Neural cell (in vitro differentiated cells): ENCODE data around the gene OR6J1. TPM values are rescaled to one million over a fixed set of nuclear protein-coding genes. Genes with fewer than 3 reads are reported as not detected.

Experiments
- H2AFZ ChIP-seq: fragments of 200-600, 300-800 bp; sonication (generic), shearing (Covaris generic); 2 replicates; pipeline ENCODE4 v1.6.0; 2014; ENCODE audit warnings: low read depth, mild to moderate bottlenecking, antibody characterized with exemption, low read length, moderate library complexity
- H3F3A ChIP-seq: fragments of 200-600 bp; shearing (Covaris generic); 2 replicates; pipeline ENCODE4 v1.6.1; 2016; ENCODE audit warnings: mild to moderate bottlenecking, moderate library complexity, mixed read lengths, antibody characterized with exemption, low read length; ENCODE audit not compliant: insufficient read depth, poor library complexity, severe bottlenecking
- H3K27ac ChIP-seq: fragments of 200-600, 300-800 bp; sonication (generic), shearing (Covaris generic); 2 replicates; pipeline ENCODE4 v1.5.1; 2014; ENCODE audit warnings: mild to moderate bottlenecking, low read length, moderate library complexity
- H3K27me3 ChIP-seq: fragments of 300-800, 200-600 bp; sonication (generic), shearing (Covaris generic); 2 replicates; pipeline ENCODE4 v1.6.0; 2014; ENCODE audit warnings: mild to moderate bottlenecking, low read depth, low read length, moderate library complexity; ENCODE audit not compliant: insufficient read depth
- H3K36me3 ChIP-seq: fragments of 300-800, 200-600 bp; sonication (generic), shearing (Covaris generic); 2 replicates; pipeline ENCODE4 v1.5.1; 2014; ENCODE audit warnings: mild to moderate bottlenecking, antibody characterized with exemption, low read length, moderate library complexity; ENCODE audit not compliant: insufficient read depth
- H3K4me2 ChIP-seq: fragments of 300-800, 200-600 bp; sonication (generic), shearing (Covaris generic); 2 replicates; pipeline ENCODE4 v1.6.0; 2014; ENCODE audit warnings: mild to moderate bottlenecking, low read length
- H3K4me3 ChIP-seq: fragments of 300-800, 200-600 bp; sonication (generic), shearing (Covaris generic); 2 replicates; pipeline ENCODE4 v1.5.1; 2014; ENCODE audit warnings: mild to moderate bottlenecking, low read length, moderate library complexity
- H3K79me2 ChIP-seq: fragments of 200-600 bp; shearing (Covaris generic); replicated peaks from 2 replicates; pipeline ENCODE4 v1.6.0; 2014; ENCODE audit warnings: mild to moderate bottlenecking, low read length, moderate library complexity; ENCODE audit not compliant: insufficient read depth
- H3K9ac ChIP-seq: fragments of 300-800, 200-600 bp; sonication (generic), shearing (Covaris generic); 2 replicates; pipeline ENCODE4 v1.6.1; 2016; ENCODE audit warnings: mild to moderate bottlenecking, low read length, mixed read lengths
- H3K9me2 ChIP-seq: fragments of 200-600 bp; shearing (Covaris generic); 2 replicates; pipeline ENCODE4 v1.6.1; 2016; ENCODE audit warnings: mild to moderate bottlenecking, low read length, mixed read lengths; ENCODE audit not compliant: insufficient read depth
- H3K9me3 ChIP-seq: fragments of 200-600, 300-800 bp; sonication (generic), shearing (Covaris generic); 2 replicates; pipeline ENCODE4 v1.6.1; 2016; ENCODE audit warnings: mild to moderate bottlenecking, mixed run types, low read length, moderate library complexity, mixed read lengths
- H4K20me1 ChIP-seq: fragments of 200-600 bp; shearing (Covaris generic); 2 replicates; pipeline ENCODE4 v1.6.1; 2016; ENCODE audit warnings: mild to moderate bottlenecking, mixed run types; ENCODE audit not compliant: insufficient read depth
- EP300 ChIP-seq: fragments of 450-650 bp; conservative IDR thresholded peaks from 2 replicates; pipeline ENCODE4 v1.6.1; 2014; ENCODE audit warnings: antibody characterized with exemption, mild to moderate bottlenecking, moderate library complexity; ENCODE audit not compliant: poor library complexity, severe bottlenecking
- EZH2 ChIP-seq: fragments of 200-600, 300-800 bp; shearing (Covaris generic), sonication (generic); IDR thresholded peaks from 2 replicates; pipeline ENCODE4 v1.6.1; 2014; ENCODE audit warnings: antibody characterized with exemption, low read length, borderline replicate concordance, mild to moderate bottlenecking; ENCODE audit not compliant: insufficient read depth, poor library complexity, severe bottlenecking
- MXI1 ChIP-seq: fragments of 450-650 bp; conservative IDR thresholded peaks from 2 replicates; pipeline ENCODE4 v1.6.1; 2014; ENCODE audit warnings: antibody characterized with exemption, mild to moderate bottlenecking; ENCODE audit not compliant: poor library complexity, severe bottlenecking
- POLR2AphosphoS5 ChIP-seq: IDR thresholded peaks from 2 replicates; pipeline ENCODE4 v1.6.1; 2012
- RAD21 ChIP-seq: fragments of 450-650 bp; conservative IDR thresholded peaks from 2 replicates; pipeline ENCODE4 v1.6.1; 2014; ENCODE audit warnings: antibody characterized with exemption, mild to moderate bottlenecking, moderate library complexity
- REST ChIP-seq: IDR thresholded peaks from 2 replicates; pipeline ENCODE4 v1.6.1; 2012; ENCODE audit warnings: borderline replicate concordance
- SMC3 ChIP-seq: fragments of 450-650 bp; conservative IDR thresholded peaks from 2 replicates; pipeline ENCODE4 v1.6.1; 2014; ENCODE audit warnings: antibody characterized with exemption, mild to moderate bottlenecking, moderate library complexity; ENCODE audit not compliant: poor library complexity
- TAF1 ChIP-seq: IDR thresholded peaks from 2 replicates; pipeline ENCODE4 v1.6.1; 2012; ENCODE audit warnings: low read depth
- polyA minus RNA-seq: library from RNA; depleted of rRNA, polyadenylated mRNA; stranded (reverse); fragments of >200 nt; gene quantifications from 2 replicates; pipeline ENCODE4 v1.2.3, GENCODE V29; 2014
- polyA plus RNA-seq: library from polyadenylated mRNA; depleted of rRNA; stranded (reverse); fragments of >200 nt; gene quantifications from 2 replicates; pipeline ENCODE4 v1.2.3, GENCODE V29; 2014
- TF ChIP-seq, protein P1 (sequence below): fragments of 450-650 bp; IDR thresholded peaks from 2 replicates; pipeline ENCODE4 v1.5.1; 2014; ENCODE audit warnings: antibody characterized with exemption, mild to moderate bottlenecking, moderate library complexity; ENCODE audit not compliant: poor library complexity, severe bottlenecking

The OR6J1 gene
- polyA plus RNA-seq, result not detected in 2 replicates
- polyA minus RNA-seq, result not detected in 2 replicates

DNA sequence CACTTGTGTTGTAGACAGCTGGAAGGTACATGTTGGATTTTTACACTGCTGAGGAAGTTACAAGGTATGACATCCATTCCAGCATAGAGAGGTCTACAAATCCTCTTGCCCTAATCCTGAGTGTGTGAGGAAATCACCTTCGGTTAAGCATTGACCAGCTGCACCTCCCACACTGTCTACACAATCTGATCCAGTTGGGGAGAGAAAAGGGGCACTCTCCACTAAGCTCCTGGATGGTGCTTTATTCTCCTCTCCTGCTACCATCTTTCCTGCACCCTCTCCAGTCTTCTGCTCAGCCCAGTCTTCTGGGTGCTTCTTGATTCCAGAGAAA is at the start of gene OR6J1:
TSS of gene OR6J1 (minus strand) at position 48 of the 331 bp plus-strand sequence. CDS start 9,541 bp downstream, outside the sequence.
- Histone ChIP-seq H3K79me2 (no peaks in the 10 kb centered on the region), H4K20me1 (no peaks in the 10 kb centered on the region)

DNA sequence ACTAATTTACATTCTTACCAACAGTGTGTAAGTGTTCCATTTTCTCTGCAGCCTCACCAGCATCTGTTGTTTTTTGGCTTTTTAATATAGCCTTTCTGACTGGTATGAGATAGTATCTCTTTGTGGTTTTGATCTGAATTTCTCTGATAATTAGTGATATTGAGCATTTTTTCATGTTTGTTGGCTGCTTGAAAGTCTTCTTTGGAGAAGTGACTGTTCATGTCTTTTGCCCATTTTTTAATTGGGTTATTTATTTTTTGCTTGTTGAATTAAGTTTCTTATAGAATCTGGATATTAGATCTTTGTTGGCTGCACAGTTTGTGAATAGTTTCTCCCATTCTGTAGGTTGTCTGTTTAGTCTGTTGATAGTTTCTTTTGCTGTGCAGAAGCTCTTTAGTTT is 48.0 kb upstream of the OR6J1 start:
- Histone ChIP-seq H3K4me2 (no peak overlapping the region), H3K27me3 (no peaks in the 10 kb centered on the region), H3K27ac (no peak overlapping the region), H3K9ac (no peak overlapping the region), H4K20me1 (no peaks in the 10 kb centered on the region), H3K79me2 (no peaks in the 10 kb centered on the region), H3K4me3 (no peak overlapping the region), H3K36me3 (no peaks in the 10 kb centered on the region), H3F3A (no peaks in the 10 kb centered on the region), H3K9me3 (no peaks in the 10 kb centered on the region), H2AFZ (no peak overlapping the region), H3K9me2 (no peaks in the 10 kb centered on the region)
- no peak for TF ChIP-seq EP300
- no peak for TF ChIP-seq POLR2AphosphoS5
- TF ChIP-seq REST, result no peak
- no peak for TF ChIP-seq EZH2

More for the DNA sequence above, at the start of gene OR6J1:
- no peak within 1 kb of the TSS for H3K9ac ChIP-seq
- no peak within 1 kb of the TSS for H3K27ac ChIP-seq
- H3K9me3 ChIP-seq, result no peaks in the 10 kb centered on the region
- H3K4me3 ChIP-seq, result no peak within 1 kb of the TSS
- no peaks in the 10 kb centered on the region for H3K36me3 ChIP-seq
- H3K9me2 ChIP-seq, result no peaks in the 10 kb centered on the region
- no peak within 1 kb of the TSS for H3K4me2 ChIP-seq
- no peak within 1 kb of the TSS for H2AFZ ChIP-seq
- no peaks in the 10 kb centered on the region for H3F3A ChIP-seq
- no peaks in the 10 kb centered on the region for H3K27me3 ChIP-seq
- TF ChIP-seq MXI1 (no peak), POLR2AphosphoS5 (no peak)

DNA sequence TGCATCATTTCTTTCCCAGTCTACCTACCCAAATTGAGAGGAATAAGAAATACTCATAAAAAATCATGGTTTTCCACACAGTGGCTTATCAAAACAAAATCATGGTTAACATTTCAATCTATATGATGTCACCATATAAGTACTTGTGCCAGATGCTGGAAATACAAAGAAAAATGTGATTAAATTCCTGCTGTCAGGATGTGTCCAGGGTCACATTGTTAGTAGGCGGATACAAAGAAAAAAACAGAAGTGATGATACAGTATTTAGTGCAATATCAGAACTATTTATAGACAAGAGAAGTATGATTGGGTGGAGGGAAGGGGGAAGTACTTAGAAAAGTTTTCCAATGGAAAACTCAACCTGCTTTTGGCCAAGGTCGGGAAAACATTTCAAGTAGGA is 47.0 kb upstream of the OR6J1 start:
- TF ChIP-seq SMC3 (no peak), EZH2 (no peak), RAD21 (no peak), MXI1 (no peak), POLR2AphosphoS5 (no peak), EP300 (no peak), REST (no peak), TAF1 (no peak)
- TF ChIP-seq, protein P1, sequence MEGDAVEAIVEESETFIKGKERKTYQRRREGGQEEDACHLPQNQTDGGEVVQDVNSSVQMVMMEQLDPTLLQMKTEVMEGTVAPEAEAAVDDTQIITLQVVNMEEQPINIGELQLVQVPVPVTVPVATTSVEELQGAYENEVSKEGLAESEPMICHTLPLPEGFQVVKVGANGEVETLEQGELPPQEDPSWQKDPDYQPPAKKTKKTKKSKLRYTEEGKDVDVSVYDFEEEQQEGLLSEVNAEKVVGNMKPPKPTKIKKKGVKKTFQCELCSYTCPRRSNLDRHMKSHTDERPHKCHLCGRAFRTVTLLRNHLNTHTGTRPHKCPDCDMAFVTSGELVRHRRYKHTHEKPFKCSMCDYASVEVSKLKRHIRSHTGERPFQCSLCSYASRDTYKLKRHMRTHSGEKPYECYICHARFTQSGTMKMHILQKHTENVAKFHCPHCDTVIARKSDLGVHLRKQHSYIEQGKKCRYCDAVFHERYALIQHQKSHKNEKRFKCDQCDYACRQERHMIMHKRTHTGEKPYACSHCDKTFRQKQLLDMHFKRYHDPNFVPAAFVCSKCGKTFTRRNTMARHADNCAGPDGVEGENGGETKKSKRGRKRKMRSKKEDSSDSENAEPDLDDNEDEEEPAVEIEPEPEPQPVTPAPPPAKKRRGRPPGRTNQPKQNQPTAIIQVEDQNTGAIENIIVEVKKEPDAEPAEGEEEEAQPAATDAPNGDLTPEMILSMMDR, result no peak
- Histone ChIP-seq H3K27me3 (no peaks in the 10 kb centered on the region), H4K20me1 (no peaks in the 10 kb centered on the region), H3K4me3 (no peak overlapping the region), H2AFZ (no peak overlapping the region), H3F3A (no peaks in the 10 kb centered on the region), H3K4me2 (no peak overlapping the region), H3K9me3 (no peaks in the 10 kb centered on the region), H3K9ac (no peak overlapping the region), H3K9me2 (no peaks in the 10 kb centered on the region), H3K27ac (no peak overlapping the region), H3K79me2 (no peaks in the 10 kb centered on the region), H3K36me3 (no peaks in the 10 kb centered on the region)
